ENCODE data around the gene USP5. TPM values are rescaled to one million over a fixed set of nuclear protein-coding genes. Genes with fewer than 3 reads are reported as not detected.

Gene USP5
- total and polyA plus RNA-seq, 2 experiments from 2014 or later: 73.2 to 96.2 TPM

GRCh38 chr12:6846316-6846869 is 5.6 kb upstream of the USP5 start:
- H3K36me3 ChIP-seq (ENCODE audit: low read depth): peaks cover 22% of the 10 kb centered on the region; the same call in 1 of the 2 replicates
- peaks cover 33% of the 10 kb centered on the region for H3K79me2 ChIP-seq (ENCODE audit: insufficient read depth)
- no peaks in the 10 kb centered on the region for H3K4me1 ChIP-seq (ENCODE audit: insufficient read depth)
- no peak for TF ChIP-seq EZH2phosphoT487 (IDR thresholded peaks at IDR 0.05; ENCODE audit: insufficient read depth, low read depth)
- TF ChIP-seq EZH2 (IDR thresholded peaks at IDR 0.05; ENCODE audit: insufficient read depth, poor library complexity, severe bottlenecking): no peak
- H3K9me2 ChIP-seq (ENCODE audit: insufficient read depth): no peaks in the 10 kb centered on the region
- H3K9me3 ChIP-seq (ENCODE audit: low read depth): no peaks in the 10 kb centered on the region
- WGBS, 2 experiments (ENCODE audit: low coverage in 1 of 2, low lambda C conversion rate in 2 of 2, missing lambda C conversion rate in 2 of 2): 78% methylated on average over 7 of the region's 7 CpGs
- in situ Hi-C loops (cut with MboI): no loop called here
- H3K27me3 ChIP-seq (replicated peaks; ENCODE audit: insufficient read depth): no peaks in the 10 kb centered on the region
- H2AFZ ChIP-seq: no peak overlapping the region
- H3K27ac ChIP-seq: no peak overlapping the region
- no peaks in the 10 kb centered on the region for H4K20me1 ChIP-seq (ENCODE audit: insufficient read depth)
- H3F3A ChIP-seq (ENCODE audit: insufficient read depth): 0 out of 2 replicates have a peak, but pooled peaks cover 2% of the 10 kb centered on the region
- H3K4me2 ChIP-seq (ENCODE audit: unreplicated experiment): no peak overlapping the region
- no peak for DNase-seq
- H3K4me3 ChIP-seq: no peak overlapping the region
- no peak overlapping the region for H3K9ac ChIP-seq

- Histone ChIP-seq H2AFZ (no peak overlapping the region), H3K79me2 (ENCODE audit: insufficient read depth) (peaks cover 33% of the 10 kb centered on the region), H3K9ac (no peak overlapping the region), H3K27me3 (replicated peaks; ENCODE audit: insufficient read depth) (no peaks in the 10 kb centered on the region), H3K4me3 (no peak overlapping the region), H3K4me2 (ENCODE audit: unreplicated experiment) (no peak overlapping the region), H3K4me1 (ENCODE audit: insufficient read depth) (no peaks in the 10 kb centered on the region), H3K27ac (no peak overlapping the region), H3F3A (ENCODE audit: insufficient read depth) (0 out of 2 replicates have a peak, but pooled peaks cover 5% of the 10 kb centered on the region), H3K36me3 (ENCODE audit: low read depth) (peaks cover 22% of the 10 kb centered on the region; the same call in 1 of the 2 replicates), H4K20me1 (ENCODE audit: insufficient read depth) (no peaks in the 10 kb centered on the region), H3K9me2 (ENCODE audit: insufficient read depth) (no peaks in the 10 kb centered on the region), H3K9me3 (ENCODE audit: low read depth) (no peaks in the 10 kb centered on the region)
- in situ Hi-C loops (cut with MboI): no loop called here
- TF ChIP-seq EZH2phosphoT487 (IDR thresholded peaks at IDR 0.05; ENCODE audit: insufficient read depth, low read depth) (no peak), EZH2 (IDR thresholded peaks at IDR 0.05; ENCODE audit: insufficient read depth, poor library complexity, severe bottlenecking) (no peak)
- WGBS, 2 experiments (ENCODE audit: low coverage in 1 of 2, low lambda C conversion rate in 2 of 2, missing lambda C conversion rate in 2 of 2): 95 to 100% methylated on average over 2 of the region's 2 CpGs
- DNase-seq: no peak
Observed at GRCh38 chr12:6847676-6848075, 4.3 kb upstream of the USP5 start.

- 80 to 91% methylated on average over 2 of the region's 2 CpGs for WGBS, 2 experiments (ENCODE audit: low coverage in 1 of 2, low lambda C conversion rate in 2 of 2, missing lambda C conversion rate in 2 of 2)
- DNase-seq: no peak
- H3F3A ChIP-seq (ENCODE audit: insufficient read depth): peaks cover 17% of the 10 kb centered on the region
- TF ChIP-seq EZH2phosphoT487 (IDR thresholded peaks at IDR 0.05; ENCODE audit: insufficient read depth, low read depth) (no peak), EZH2 (IDR thresholded peaks at IDR 0.05; ENCODE audit: insufficient read depth, poor library complexity, severe bottlenecking) (no peak)
- in situ Hi-C loops (cut with MboI): no loop called here
- peaks cover 21% of the 10 kb centered on the region; the same call in 1 of the 2 replicates for H3K36me3 ChIP-seq (ENCODE audit: low read depth)
- no peak overlapping the region for H3K9ac ChIP-seq
- no peak overlapping the region for H3K4me2 ChIP-seq (ENCODE audit: unreplicated experiment)
- no peak overlapping the region for H3K27ac ChIP-seq
- H3K79me2 ChIP-seq (ENCODE audit: insufficient read depth): peaks cover 45% of the 10 kb centered on the region
- H3K4me3 ChIP-seq: no peak overlapping the region
- H3K4me1 ChIP-seq (ENCODE audit: insufficient read depth): peaks cover 13% of the 10 kb centered on the region
- no peak overlapping the region for H2AFZ ChIP-seq
- H3K9me2 ChIP-seq (ENCODE audit: insufficient read depth): no peaks in the 10 kb centered on the region
- no peaks in the 10 kb centered on the region for H3K9me3 ChIP-seq (ENCODE audit: low read depth)
- H4K20me1 ChIP-seq (ENCODE audit: insufficient read depth): no peaks in the 10 kb centered on the region
- no peaks in the 10 kb centered on the region for H3K27me3 ChIP-seq (replicated peaks; ENCODE audit: insufficient read depth)
Observed at GRCh38 chr12:6849427-6849826, 2.5 kb upstream of the USP5 start.

GRCh38 chr12:6849976-6850560 is 1.9 kb upstream of the USP5 start:
- peak overlapping the region; percentile 91 for H3K9ac ChIP-seq
- H3K9me2 ChIP-seq (ENCODE audit: insufficient read depth): no peaks in the 10 kb centered on the region
- peaks cover 52% of the 10 kb centered on the region for H3K79me2 ChIP-seq (ENCODE audit: insufficient read depth)
- H3F3A ChIP-seq (ENCODE audit: insufficient read depth): peaks cover 17% of the 10 kb centered on the region
- no peak for TF ChIP-seq EZH2phosphoT487 (IDR thresholded peaks at IDR 0.05; ENCODE audit: insufficient read depth, low read depth)
- TF ChIP-seq EZH2 (IDR thresholded peaks at IDR 0.05; ENCODE audit: insufficient read depth, poor library complexity, severe bottlenecking): no peak
- peak overlapping the region; percentile 90 for H3K4me2 ChIP-seq (ENCODE audit: unreplicated experiment)
- H3K4me3 ChIP-seq: peak overlapping the region; percentile 89
- H3K36me3 ChIP-seq (ENCODE audit: low read depth): peaks cover 14% of the 10 kb centered on the region; the same call in 1 of the 2 replicates
- H3K9me3 ChIP-seq (ENCODE audit: low read depth): no peaks in the 10 kb centered on the region
- no peaks in the 10 kb centered on the region for H3K27me3 ChIP-seq (replicated peaks; ENCODE audit: insufficient read depth)
- in situ Hi-C loops (cut with MboI): no loop called here
- no peak overlapping the region for H3K27ac ChIP-seq
- H3K4me1 ChIP-seq (ENCODE audit: insufficient read depth): peaks cover 14% of the 10 kb centered on the region
- WGBS, 2 experiments (ENCODE audit: low coverage in 1 of 2, low lambda C conversion rate in 2 of 2, missing lambda C conversion rate in 2 of 2): 48 to 50% methylated on average over 10 of the region's 10 CpGs
- H2AFZ ChIP-seq: no peak overlapping the region
- H4K20me1 ChIP-seq (ENCODE audit: insufficient read depth): no peaks in the 10 kb centered on the region
- DNase-seq: no peak

All from GM23248 (cell line).